ENCODE results near the gene MAPRE2.

The MAPRE2 gene

DNA sequence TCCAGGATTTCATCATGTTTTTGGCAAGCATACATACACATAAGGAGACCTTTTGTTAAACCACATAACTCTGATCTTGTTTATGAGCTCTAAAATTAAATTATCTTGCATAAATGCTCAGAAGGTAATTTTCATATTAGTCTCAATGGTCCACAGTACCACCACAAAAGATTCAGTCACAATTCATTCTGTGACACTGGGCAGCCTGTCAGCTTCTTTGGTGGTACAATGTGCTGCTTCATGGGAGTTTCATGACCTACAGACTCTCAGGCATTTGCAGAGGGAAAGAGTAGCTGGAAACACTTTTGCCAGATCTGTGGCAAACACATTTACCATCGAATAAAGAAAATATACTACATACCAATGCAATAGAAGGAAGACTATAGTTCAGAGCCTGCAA is 148.3 kb downstream of the MAPRE2 start:
- no peak for DNase-seq

DNA sequence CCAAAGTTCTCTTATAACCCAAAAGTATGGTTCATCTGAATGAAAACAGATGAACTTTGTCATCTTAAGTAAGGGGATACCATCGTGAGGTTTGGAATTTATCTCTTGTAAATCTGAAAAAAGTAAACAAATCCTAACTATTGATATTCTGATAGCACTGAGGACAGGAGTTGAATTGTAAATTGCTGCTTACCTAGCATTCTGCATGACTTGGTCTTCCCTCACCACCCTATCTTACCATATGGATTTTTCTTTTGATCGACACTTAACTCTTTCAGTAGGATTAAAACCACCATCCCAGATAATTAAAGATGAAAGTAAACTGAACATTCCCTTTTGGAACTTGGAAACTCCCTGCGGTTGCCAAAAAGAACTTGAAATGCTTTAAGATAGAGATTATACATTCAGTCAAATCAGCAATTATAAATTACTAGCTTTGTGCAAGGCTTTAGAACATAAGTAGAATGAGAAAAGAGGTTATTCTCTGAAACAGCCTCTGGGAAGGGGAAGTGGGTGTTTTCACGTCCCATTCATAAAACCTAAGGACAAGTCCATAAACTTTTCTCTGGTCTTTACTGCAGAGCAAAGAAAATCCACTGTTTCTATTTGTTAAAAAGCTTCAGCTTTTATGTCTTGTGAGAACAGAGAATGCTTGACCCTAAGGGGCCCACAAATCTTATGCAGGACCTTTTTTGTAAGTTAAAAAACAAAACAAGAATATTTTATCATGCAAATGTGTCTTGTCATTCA is 149.9 kb downstream of the MAPRE2 start:
- no peak for DNase-seq

DNA sequence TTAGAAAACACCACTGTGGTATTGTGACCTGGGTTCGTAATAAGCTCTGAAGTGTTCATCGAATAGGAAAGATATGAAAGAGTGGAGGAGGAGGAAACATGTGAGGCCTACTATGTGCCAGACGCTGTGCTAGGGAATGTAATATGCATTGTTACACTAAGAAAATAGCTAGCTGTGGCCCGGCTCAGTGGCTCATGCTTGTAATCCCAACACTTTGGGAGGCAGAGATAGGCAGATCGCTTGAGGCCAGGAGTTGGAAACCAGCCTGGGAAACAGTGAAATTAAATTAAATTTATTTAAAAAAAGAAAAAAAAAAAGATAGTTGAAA is 150.4 kb downstream of the MAPRE2 start:
- no peak for DNase-seq

DNA sequence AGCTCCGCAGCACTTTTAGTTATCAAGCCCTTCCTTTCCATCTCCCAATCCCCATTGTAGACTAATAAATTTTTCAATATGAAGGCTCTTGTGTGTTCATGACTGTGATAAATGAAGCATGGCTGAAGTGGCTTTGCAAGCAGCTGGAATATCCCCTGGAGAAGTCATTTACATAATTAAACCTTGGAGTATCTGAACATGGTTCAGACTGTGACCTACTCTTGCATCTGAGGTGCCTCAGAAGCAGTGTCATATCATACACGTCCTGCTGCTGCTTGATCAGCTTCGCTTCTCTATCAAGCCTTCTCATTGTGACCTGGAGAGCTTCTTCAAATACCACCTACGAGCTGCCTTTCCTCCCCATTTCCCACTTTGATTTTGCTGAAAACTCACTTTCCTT is 151.2 kb downstream of the MAPRE2 start:
- peak; percentile 64 for DNase-seq

All from NCI-H1092 (cell line).